GM10847 (cell line): ENCODE data around the gene BGN.

Experiments used
- POLR2A ChIP-seq: IDR thresholded peaks from 2 replicates; pipeline ENCODE4 v1.6.1; 2011; ENCODE audit not compliant: insufficient read length; ENCODE audit errors: extremely low read depth

The BGN gene

GRCh38 chrX:153473126-153473525 is 21.7 kb upstream of the BGN start:
- TF ChIP-seq POLR2A, result no peak

- TF ChIP-seq POLR2A, result no peak
These were observed 20.5 kb upstream of the BGN start for GRCh38 chrX:153474266-153474665.

- TF ChIP-seq POLR2A, result no peak
These were observed 20.1 kb upstream of the BGN start for GRCh38 chrX:153474718-153475117.

- TF ChIP-seq POLR2A, result no peak
These were observed 19.5 kb upstream of the BGN start for GRCh38 chrX:153475271-153475670.

GRCh38 chrX:153475751-153476281 is 19.0 kb upstream of the BGN start:
- TF ChIP-seq POLR2A, result no peak

- TF ChIP-seq POLR2A, result no peak
These were observed 18.0 kb upstream of the BGN start for GRCh38 chrX:153476666-153477363.

DNA sequence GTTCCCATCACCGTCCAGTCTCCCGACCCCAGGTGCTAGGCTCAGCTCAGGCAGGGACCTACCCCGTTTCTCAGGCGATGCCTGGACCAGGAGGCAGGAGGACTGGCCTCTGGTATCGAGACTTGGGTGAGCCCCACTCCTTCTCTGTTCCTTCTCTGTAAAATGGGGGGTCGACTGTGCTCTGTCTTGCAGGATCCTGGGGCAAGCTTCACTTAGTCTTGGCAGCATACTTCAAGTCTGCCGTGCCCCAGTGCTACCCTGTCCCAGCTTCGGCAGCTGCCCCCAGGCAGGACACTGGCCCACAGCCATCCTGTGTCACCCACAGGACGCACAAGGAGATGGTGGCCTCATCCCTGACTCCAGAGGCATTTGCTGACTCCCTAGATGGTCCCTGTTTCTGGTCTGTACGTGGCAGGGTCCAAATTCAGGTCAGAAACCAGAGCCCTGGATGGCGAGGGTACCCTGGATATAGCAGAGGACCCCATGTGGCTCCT is 17.4 kb upstream of the BGN start:
- no peak for TF ChIP-seq POLR2A

- TF ChIP-seq POLR2A, result no peak
These were observed 16.9 kb upstream of the BGN start for GRCh38 chrX:153477901-153478300.

DNA sequence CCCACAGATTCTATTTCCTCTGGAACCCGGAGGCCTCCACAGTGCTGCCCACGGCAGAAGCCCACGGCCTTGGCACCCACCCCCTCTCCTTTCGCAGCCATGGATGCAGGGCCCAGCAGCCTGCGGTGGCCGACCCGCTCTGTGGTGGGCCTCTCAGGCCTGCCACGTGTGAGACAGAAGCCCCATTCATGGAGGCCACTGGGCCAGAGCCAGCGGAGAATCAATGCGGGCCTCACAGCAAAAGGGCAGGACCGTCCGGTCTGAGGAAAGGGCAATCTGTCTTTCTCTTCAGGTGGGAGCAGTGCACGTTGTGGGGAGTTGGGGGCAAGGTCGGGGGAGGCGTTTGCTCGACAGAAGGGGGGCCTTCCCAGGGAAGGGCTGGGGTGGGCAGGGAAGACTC is 16.0 kb upstream of the BGN start:
- TF ChIP-seq POLR2A, result no peak

DNA sequence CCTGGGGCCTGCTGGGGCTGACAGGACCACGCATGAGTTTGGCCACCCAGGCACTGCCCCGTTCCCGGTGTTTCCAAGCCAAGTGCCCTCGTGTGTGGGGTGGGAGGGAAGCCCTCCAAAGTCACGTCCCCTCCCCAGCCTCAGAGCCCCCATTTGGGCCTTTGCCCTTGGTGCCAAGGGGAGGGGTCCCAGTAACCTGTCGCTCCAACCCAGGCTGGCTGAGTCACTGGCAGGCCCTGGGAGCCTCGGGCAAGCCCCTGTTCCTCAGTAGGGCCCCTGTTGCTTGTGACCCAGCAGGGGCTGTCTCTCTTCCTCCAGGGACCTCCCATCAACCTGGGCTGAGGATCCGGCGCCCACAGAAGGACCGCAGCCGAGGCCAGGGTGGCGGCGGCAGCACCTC is 13.7 kb upstream of the BGN start:
- TF ChIP-seq POLR2A, result no peak

DNA sequence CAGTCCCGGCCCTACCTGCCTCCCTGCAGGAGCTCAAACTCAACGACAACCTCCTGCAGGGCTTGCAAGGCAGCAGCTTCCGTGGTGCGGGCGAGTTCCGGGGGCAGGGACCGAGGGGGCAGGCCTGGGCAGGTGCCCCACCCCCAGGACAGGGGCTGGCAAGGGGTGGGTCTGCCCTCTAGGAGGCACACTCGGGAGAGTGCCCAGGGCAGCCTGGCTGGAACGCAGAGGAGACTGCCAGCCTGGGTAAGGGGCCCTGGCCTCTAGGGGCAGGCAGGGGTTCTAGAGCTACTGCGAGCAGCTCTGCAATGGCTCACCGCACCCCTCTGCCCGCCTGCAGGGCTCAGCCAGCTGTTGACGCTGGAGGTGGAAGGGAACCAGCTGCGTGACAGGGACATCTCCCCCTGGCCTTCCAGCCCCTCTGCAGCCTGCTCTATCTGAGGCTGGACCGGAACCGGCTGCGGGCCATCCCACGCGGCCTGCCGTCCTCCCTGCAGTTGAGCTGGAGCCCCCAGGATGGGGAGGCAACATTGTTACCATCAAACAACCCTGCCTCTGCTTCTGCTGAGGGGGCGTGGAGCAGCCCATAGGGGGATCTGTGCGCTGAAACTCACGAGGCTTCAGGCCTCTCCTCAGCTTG is 12.3 kb upstream of the BGN start:
- TF ChIP-seq POLR2A, result no peak

DNA sequence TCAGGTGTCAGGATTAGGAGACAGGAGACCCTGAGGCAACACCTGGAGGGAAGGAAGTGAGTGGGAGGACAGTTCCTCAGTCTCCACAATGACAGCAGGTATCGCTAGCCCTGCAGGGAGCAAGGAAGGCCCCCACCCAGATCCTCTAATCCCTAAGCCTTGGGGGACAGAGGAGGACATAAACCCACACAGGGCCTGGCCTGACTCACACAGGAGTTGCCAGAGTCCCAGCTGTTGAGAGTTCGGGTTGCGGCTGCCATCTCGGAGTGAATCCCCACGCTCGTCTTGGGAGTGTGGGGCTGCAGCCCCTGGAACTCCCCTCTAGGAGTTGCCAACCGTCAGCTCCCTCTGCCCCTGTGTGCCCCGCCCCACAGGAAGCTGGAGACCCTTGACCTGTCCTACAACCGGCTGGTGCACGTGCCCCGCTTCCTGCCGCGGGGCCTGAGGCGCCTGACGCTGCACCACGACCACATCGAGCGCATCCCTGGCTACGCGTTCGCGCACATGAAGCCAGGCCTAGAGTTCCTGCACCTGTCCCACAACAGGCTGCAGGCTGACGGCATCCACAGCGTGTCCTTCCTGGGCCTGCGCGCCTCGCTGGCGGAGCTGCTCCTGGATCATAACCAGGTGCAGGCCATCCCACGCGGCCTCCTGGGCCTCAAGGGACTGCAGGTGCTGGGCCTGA is 9.2 kb upstream of the BGN start:
- no peak for TF ChIP-seq POLR2A

DNA sequence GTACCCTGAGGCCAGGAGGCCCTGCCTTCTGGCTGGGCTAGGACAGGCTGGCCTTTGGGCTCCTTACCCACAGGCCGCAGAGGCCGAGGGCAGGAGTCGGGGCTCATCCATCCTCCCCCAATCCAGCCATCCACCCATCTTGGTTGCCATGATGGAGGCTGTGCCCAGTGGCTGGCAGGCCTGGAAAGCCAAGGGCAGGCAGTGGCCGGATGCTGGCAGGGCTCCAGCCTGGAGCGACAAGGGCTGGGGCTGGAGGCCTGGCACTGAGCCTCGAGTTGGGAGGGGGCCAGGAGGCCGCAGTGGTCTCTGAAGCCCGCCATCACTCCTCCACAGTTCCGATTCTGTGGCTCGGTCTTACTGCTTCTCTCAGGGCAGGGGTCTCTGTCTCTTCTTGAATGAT is 8.6 kb upstream of the BGN start:
- no peak for TF ChIP-seq POLR2A

GRCh38 chrX:153487590-153488071 is 7.1 kb upstream of the BGN start:
- TF ChIP-seq POLR2A, result no peak

GRCh38 chrX:153488231-153488914 is 6.4 kb upstream of the BGN start:
- no peak for TF ChIP-seq POLR2A

DNA sequence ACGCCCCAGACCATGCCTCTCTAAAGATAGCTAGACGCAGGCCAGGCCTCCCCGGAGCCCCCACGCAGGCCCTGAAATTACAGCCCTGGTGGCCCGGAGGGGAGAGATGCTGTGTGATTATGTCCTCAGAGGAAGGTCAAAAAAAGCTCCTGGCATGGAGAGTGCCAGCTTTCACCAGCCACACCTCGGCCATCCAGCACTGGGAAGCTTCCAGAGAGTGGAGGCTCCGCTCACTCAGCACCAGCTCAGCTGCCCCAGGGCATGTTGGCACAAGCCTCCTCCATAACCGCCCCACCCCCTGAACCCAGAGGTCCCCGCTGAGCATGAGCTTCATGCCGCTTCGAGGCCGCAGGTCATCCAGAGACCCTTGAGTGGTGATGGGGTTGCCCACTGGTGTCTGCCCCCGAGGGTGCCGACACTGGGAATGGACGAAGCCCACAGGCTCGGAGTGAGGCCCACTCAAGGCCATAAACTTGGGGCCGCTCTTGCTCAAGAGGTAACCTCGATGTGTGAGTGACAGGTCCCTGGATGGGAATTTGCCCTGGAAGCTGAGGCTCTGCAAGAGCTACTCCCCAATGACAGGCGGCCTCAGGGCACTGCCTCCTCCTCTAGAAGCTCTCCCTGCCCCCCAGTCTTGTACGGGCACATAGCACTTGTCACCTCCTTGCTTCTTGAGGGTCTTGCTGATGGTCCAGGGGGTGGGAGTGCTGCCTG is 4.4 kb upstream of the BGN start:
- no peak for TF ChIP-seq POLR2A
